Loucy (cell line): ENCODE measurements around the gene SAPCD1.

Experiments used
- EZH2phosphoT487 ChIP-seq: fragments of 200-600 bp; IDR thresholded peaks from 2 replicates; pipeline ENCODE4 v1.6.1; 2018; ENCODE audit warnings: antibody characterized with exemption, mild to moderate bottlenecking, moderate library complexity, borderline replicate concordance
- TF ChIP-seq, protein P1 (sequence below): fragments of 200-600 bp; sonication (generic); conservative IDR thresholded peaks from 2 replicates; pipeline ENCODE4 v1.5.1; 2014; ENCODE audit warnings: mild to moderate bottlenecking, antibody characterized with exemption, low read length

DNA sequence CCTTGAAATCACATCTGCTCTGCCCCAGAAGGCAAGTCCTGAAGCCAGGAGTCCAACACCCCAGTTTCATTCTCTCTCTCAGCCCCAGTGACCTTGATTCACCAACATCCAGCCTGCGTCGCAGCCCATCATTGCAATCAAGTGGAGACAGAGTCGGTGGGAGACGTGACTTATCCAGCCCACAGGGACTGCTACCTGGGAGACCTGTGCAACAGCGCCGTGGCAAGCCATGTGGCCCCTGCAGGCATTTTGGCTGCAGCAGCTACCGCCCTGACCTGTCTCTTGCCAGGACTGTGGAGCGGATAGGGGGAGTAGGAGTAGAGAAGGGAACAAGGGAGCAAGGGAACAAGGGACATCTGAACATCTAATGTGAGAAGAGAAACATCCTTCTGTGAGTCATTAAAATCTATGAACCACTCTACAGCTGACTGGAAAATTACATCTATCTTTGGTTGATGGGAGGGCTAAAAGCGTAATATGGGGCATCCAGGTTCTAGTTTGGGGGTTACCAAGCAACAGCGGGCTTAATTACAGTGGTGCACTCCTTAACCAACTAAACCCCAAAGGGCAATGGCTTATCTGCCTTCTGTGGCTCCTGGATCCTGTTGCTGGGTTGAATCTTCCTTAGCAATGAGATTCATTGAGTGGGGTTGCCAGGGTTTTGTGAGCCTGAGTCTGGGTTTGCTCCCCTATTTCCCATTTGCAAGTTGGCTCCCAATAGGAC is 44.8 kb upstream of the SAPCD1 start:
- TF ChIP-seq, protein P1, sequence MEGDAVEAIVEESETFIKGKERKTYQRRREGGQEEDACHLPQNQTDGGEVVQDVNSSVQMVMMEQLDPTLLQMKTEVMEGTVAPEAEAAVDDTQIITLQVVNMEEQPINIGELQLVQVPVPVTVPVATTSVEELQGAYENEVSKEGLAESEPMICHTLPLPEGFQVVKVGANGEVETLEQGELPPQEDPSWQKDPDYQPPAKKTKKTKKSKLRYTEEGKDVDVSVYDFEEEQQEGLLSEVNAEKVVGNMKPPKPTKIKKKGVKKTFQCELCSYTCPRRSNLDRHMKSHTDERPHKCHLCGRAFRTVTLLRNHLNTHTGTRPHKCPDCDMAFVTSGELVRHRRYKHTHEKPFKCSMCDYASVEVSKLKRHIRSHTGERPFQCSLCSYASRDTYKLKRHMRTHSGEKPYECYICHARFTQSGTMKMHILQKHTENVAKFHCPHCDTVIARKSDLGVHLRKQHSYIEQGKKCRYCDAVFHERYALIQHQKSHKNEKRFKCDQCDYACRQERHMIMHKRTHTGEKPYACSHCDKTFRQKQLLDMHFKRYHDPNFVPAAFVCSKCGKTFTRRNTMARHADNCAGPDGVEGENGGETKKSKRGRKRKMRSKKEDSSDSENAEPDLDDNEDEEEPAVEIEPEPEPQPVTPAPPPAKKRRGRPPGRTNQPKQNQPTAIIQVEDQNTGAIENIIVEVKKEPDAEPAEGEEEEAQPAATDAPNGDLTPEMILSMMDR: no peak
- no peak for TF ChIP-seq EZH2phosphoT487
